ENCODE measurements around the gene EYS. TPM values are rescaled to one million over a fixed set of nuclear protein-coding genes. Genes with fewer than 3 reads are reported as not detected.

Gene EYS
- total RNA-seq, 1 experiment from 2014 or later: not detected

- Mint-ChIP-seq H3K4me1 (0 out of 4 replicates have a peak, but pooled peaks cover 0 to 2% of the 10 kb centered on the region in 2 experiments), H3K9me3 (peaks cover 0 to 3% of the 10 kb centered on the region in 2 experiments; a peak in 2 of 5 replicates), H3K36me3 (ENCODE audit: insufficient read depth in 1 of 3, low read depth in 3 of 3) (no peaks in the 10 kb centered on the region), H3K4me3 (no peak overlapping the region), H3K27ac (no peak overlapping the region), H3K27me3 (ENCODE audit: low read depth) (no peaks in the 10 kb centered on the region)
- no CpG with 5 or more reads among the region's 5 CpGs for WGBS (ENCODE audit: extremely low coverage, insufficient read length, low lambda C conversion rate)
- Histone ChIP-seq H3K4ac (ENCODE audit: low read depth, low read length) (no peak overlapping the region), H2BK12ac (ENCODE audit: insufficient read length, low read depth, low read length) (no peak overlapping the region), H4K8ac (replicated peaks; ENCODE audit: insufficient read length, low read depth, low read length) (no peak overlapping the region), H3K79me2 (ENCODE audit: insufficient read depth, low read length) (no peaks in the 10 kb centered on the region), H2BK15ac (ENCODE audit: low read depth, low read length) (no peak overlapping the region), H3K4me2 (ENCODE audit: insufficient read depth, insufficient read length, low read length) (no peak overlapping the region), H3K9ac (ENCODE audit: extremely low read depth, insufficient read length, low read length) (no peak overlapping the region), H3K4me1 (ENCODE audit: insufficient read depth, low read length) (no peaks in the 10 kb centered on the region), H3K27ac (ENCODE audit: insufficient read length, low read depth, low read length) (no peak overlapping the region), H4K5ac (ENCODE audit: insufficient read length, low read depth, low read length) (no peak overlapping the region), H2BK120ac (ENCODE audit: low read depth, low read length, poor library complexity, severe bottlenecking) (no peak overlapping the region), H3K56ac (ENCODE audit: insufficient read length, low read depth, low read length) (no peak overlapping the region), H4K20me1 (ENCODE audit: control insufficient read depth, insufficient read depth, insufficient read length) (no peaks in the 10 kb centered on the region), H4K91ac (ENCODE audit: insufficient read length, low read depth, low read length) (no peak overlapping the region), H3K9me3 (ENCODE audit: control insufficient read depth, low read depth, low read length) (no peaks in the 10 kb centered on the region), H3K23me2 (ENCODE audit: insufficient read length, low read depth, low read length, poor library complexity, severe bottlenecking) (no peaks in the 10 kb centered on the region), H3K27me3 (ENCODE audit: insufficient read depth, low read length) (no peaks in the 10 kb centered on the region), H2BK5ac (ENCODE audit: insufficient read length, low read length) (no peak overlapping the region), H2AK5ac (ENCODE audit: insufficient read length, low read length) (no peak overlapping the region), H3K14ac (ENCODE audit: insufficient read depth, low read length) (no peak overlapping the region), H3K79me1 (ENCODE audit: insufficient read depth, low read depth, low read length, poor library complexity, severe bottlenecking) (no peaks in the 10 kb centered on the region), H3K18ac (ENCODE audit: insufficient read length, low read depth, low read length) (no peak overlapping the region), H2BK20ac (ENCODE audit: low read depth, low read length, poor library complexity, severe bottlenecking) (no peak overlapping the region), H3K23ac (ENCODE audit: insufficient read length, low read depth, low read length) (no peak overlapping the region), H3T11ph (ENCODE audit: low read length) (no peak overlapping the region), H2AFZ (ENCODE audit: low read length) (no peak overlapping the region)
- DNase-seq: no peak
- no peak for TF ChIP-seq CTCF (conservative IDR thresholded peaks at IDR 0.05)
Observed at GRCh38 chr6:64404396-64404795, 1302.6 kb downstream of the EYS start.
